DND-41 (cell line): ENCODE measurements around the gene CSNK2A2.

Experiments used
- EZH2 ChIP-seq: IDR thresholded peaks from 3 replicates; pipeline ENCODE4 v1.6.1; 2012; ENCODE audit warnings: borderline replicate concordance, low read depth, mild to moderate bottlenecking, moderate library complexity, low read length, inconsistent platforms; ENCODE audit not compliant: severe bottlenecking
- TF ChIP-seq, protein P1 (sequence below): IDR thresholded peaks from 2 replicates; pipeline ENCODE4 v1.5.1; 2012; ENCODE audit warnings: borderline replicate concordance, low read length, moderate library complexity, mild to moderate bottlenecking; ENCODE audit not compliant: poor library complexity, severe bottlenecking; ENCODE audit errors: extremely low read depth

DNA sequence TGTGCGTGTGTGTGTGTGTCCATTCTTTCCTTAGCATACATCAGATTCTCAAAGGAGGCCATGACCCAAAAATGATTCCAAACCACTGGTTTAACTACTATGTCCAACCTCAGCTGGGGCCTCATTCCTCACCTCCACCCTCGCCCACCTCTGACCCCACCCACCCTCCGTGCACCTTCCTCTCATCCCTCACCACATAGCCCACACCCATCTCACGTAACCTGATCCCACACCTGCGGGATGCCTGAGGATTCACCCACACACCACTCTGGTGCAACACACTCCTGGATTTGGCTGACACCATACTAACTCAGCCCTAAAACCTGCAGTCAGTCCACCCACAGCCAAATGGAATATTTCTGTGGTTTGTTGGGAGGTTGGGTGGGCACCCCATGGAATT is 3.3 kb upstream of the CSNK2A2 start:
- TF ChIP-seq, protein P1, sequence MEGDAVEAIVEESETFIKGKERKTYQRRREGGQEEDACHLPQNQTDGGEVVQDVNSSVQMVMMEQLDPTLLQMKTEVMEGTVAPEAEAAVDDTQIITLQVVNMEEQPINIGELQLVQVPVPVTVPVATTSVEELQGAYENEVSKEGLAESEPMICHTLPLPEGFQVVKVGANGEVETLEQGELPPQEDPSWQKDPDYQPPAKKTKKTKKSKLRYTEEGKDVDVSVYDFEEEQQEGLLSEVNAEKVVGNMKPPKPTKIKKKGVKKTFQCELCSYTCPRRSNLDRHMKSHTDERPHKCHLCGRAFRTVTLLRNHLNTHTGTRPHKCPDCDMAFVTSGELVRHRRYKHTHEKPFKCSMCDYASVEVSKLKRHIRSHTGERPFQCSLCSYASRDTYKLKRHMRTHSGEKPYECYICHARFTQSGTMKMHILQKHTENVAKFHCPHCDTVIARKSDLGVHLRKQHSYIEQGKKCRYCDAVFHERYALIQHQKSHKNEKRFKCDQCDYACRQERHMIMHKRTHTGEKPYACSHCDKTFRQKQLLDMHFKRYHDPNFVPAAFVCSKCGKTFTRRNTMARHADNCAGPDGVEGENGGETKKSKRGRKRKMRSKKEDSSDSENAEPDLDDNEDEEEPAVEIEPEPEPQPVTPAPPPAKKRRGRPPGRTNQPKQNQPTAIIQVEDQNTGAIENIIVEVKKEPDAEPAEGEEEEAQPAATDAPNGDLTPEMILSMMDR: no peak
- no peak for TF ChIP-seq EZH2
